ENCODE data around the gene ZNF132. TPM values are rescaled to one million over a fixed set of nuclear protein-coding genes. Genes with fewer than 3 reads are reported as not detected.

Gene ZNF132
- total RNA-seq, 1 experiment from 2014 or later, result not detected

DNA sequence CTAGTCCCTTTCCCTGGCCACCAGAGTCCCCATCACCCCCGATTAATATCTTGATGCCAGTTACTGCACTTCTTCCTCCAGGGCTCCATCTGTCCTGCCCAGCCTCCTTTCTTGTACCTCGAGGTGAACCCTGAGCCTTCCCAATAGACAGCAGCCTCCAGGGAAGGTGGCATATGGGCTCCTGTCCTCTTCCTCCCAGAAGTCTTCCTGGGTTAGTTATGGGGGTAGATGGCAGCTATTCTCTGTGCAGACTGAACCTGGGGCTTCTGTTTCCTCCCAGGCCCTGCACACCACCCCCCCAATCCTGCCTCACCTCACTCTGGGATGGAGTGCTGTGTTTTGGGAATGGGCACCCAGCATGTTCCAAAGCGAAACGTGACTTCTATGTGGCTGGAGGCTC is 41.9 kb downstream of the ZNF132 start:
- Histone ChIP-seq H4K20me1 (ENCODE audit: insufficient read depth) (peaks cover 11% of the 10 kb centered on the region; the same call in 1 of the 2 replicates), H3K36me3 (ENCODE audit: control insufficient read depth in 1 of 2, insufficient read depth in 2 of 2, low read length in 2 of 2) (peaks cover 7 to 22% of the 10 kb centered on the region in 2 experiments; a peak in 3 of 4 replicates), H3K4me3 (replicated peaks in 1 of 2; ENCODE audit: low read depth in 1 of 2, low read length in 2 of 2) (no peak overlapping the region), H3K9ac (ENCODE audit: low read length) (no peak overlapping the region), H3K79me2 (ENCODE audit: insufficient read depth, low read length) (peaks cover 19% of the 10 kb centered on the region), H3K27me3 (ENCODE audit: insufficient read depth, low read length) (no peaks in the 10 kb centered on the region), H3K4me1 (ENCODE audit: control insufficient read depth in 1 of 2, insufficient read depth in 2 of 2, low read length in 2 of 2) (peaks cover 29 to 45% of the 10 kb centered on the region in 2 experiments), H2AFZ (ENCODE audit: low read depth, low read length, poor library complexity, severe bottlenecking) (no peak overlapping the region), H3K27ac (ENCODE audit: low read depth, low read length) (no peak overlapping the region), H3K4me2 (ENCODE audit: low read length) (no peak overlapping the region), H3K9me2 (ENCODE audit: insufficient read depth) (no peaks in the 10 kb centered on the region), H3K9me3 (ENCODE audit: control insufficient read depth in 1 of 2, insufficient read depth in 1 of 2, low read depth in 1 of 2, low read length in 2 of 2) (no peaks in the 10 kb centered on the region)
- POLR2A ChIA-PET, result no interaction called here
- DNase-seq (ENCODE audit: low read depth, low spot score), result no peak
- BruUV-seq (replicated peaks), result no TSS peak
- RAD21 ChIA-PET (ENCODE audit: low non-redundant PET in 1 of 2, low total read pairs in 2 of 2, uncharacterized antibody in 2 of 2, unreplicated experiment in 2 of 2), result no interaction called here
- intact Hi-C loops (cut with micrococcal nuclease), result no loop called here
- CTCF ChIA-PET, result no interaction called here
- no peak for TF ChIP-seq CEBPB (IDR thresholded peaks at IDR 0.05; ENCODE audit: low read depth)
- no peak for TF ChIP-seq CBX3 (IDR thresholded peaks at IDR 0.05; ENCODE audit: low read depth)
- TF ChIP-seq POLR2AphosphoS5 (IDR thresholded peaks at IDR 0.05; ENCODE audit: low read depth, low read length), result no peak
- no peak for TF ChIP-seq JUND (IDR thresholded peaks at IDR 0.05)
- TF ChIP-seq ELF1 (IDR thresholded peaks at IDR 0.05; ENCODE audit: borderline replicate concordance, low read depth), result no peak
- no peak for TF ChIP-seq EGR1 (IDR thresholded peaks at IDR 0.05; ENCODE audit: low read depth)
- TF ChIP-seq, protein P1, sequence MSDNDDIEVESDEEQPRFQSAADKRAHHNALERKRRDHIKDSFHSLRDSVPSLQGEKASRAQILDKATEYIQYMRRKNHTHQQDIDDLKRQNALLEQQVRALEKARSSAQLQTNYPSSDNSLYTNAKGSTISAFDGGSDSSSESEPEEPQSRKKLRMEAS (IDR thresholded peaks at IDR 0.05), result no peak
- TF ChIP-seq ATF3 (IDR thresholded peaks at IDR 0.05), result no peak
- TF ChIP-seq POLR2A (IDR thresholded peaks at IDR 0.05; ENCODE audit: borderline replicate concordance, extremely low read depth, insufficient read depth, insufficient read length), result no peak
- no peak for TF ChIP-seq EZH2 (IDR thresholded peaks at IDR 0.05)
- no peak for TF ChIP-seq RAD21 (IDR thresholded peaks at IDR 0.05; ENCODE audit: low read depth)
- TF ChIP-seq ZFX (IDR thresholded peaks at IDR 0.05), result no peak
- TF ChIP-seq EZH2phosphoT487 (IDR thresholded peaks at IDR 0.05; ENCODE audit: borderline replicate concordance), result no peak
- no peak for ATAC-seq

DNA sequence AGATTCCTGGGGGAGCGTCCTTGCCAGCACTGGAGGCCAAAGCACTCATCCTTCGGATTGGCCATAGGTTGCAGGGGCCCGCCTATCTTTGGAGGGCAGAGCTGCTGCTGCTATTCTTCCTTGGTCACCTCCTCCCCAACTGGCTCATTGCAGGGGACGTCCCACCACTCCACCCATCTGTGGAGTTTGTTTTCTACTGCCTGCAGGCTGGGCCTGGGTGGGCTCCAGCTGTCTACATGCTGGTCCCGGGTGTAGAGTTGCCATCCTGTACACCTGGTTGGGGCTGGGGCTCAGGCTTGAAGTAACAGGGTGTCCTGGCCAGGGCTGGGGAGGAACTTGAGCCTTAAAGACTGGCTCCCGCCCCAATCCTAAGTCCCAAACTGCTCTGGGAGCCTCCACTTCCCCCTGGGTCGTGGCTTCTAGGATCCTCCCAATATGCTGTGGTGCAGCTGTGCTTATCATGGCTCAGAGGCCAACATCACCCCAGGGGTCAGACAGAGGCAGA is 42.4 kb downstream of the ZNF132 start:
- RAD21 ChIA-PET (ENCODE audit: low non-redundant PET in 1 of 2, low total read pairs in 2 of 2, uncharacterized antibody in 2 of 2, unreplicated experiment in 2 of 2), result no interaction called here
- peaks cover 12 to 27% of the 10 kb centered on the region in 2 experiments; a peak in 3 of 4 replicates for H3K36me3 ChIP-seq (ENCODE audit: control insufficient read depth in 1 of 2, insufficient read depth in 2 of 2, low read length in 2 of 2)
- H4K20me1 ChIP-seq (ENCODE audit: insufficient read depth), result peaks cover 16% of the 10 kb centered on the region; the same call in 1 of the 2 replicates
- H2AFZ ChIP-seq (ENCODE audit: low read depth, low read length, poor library complexity, severe bottlenecking), result no peak overlapping the region
- no peak overlapping the region for H3K9ac ChIP-seq (ENCODE audit: low read length)
- no peaks in the 10 kb centered on the region for H3K9me3 ChIP-seq (ENCODE audit: control insufficient read depth in 1 of 2, insufficient read depth in 1 of 2, low read depth in 1 of 2, low read length in 2 of 2)
- no peaks in the 10 kb centered on the region for H3K27me3 ChIP-seq (ENCODE audit: insufficient read depth, low read length)
- no peak for DNase-seq (ENCODE audit: low read depth, low spot score)
- no peak for ATAC-seq
- H3K9me2 ChIP-seq (ENCODE audit: insufficient read depth), result no peaks in the 10 kb centered on the region
- no TSS peak for BruUV-seq (replicated peaks)
- no peak overlapping the region for H3K27ac ChIP-seq (ENCODE audit: low read depth, low read length)
- POLR2A ChIA-PET, result no interaction called here
- intact Hi-C loops (cut with micrococcal nuclease), result no loop called here
- CTCF ChIA-PET, result no interaction called here
- peaks cover 31 to 50% of the 10 kb centered on the region in 2 experiments for H3K4me1 ChIP-seq (ENCODE audit: control insufficient read depth in 1 of 2, insufficient read depth in 2 of 2, low read length in 2 of 2)
- H3K4me3 ChIP-seq (replicated peaks in 1 of 2; ENCODE audit: low read depth in 1 of 2, low read length in 2 of 2), result no peak overlapping the region
- no peak overlapping the region for H3K4me2 ChIP-seq (ENCODE audit: low read length)
- H3K79me2 ChIP-seq (ENCODE audit: insufficient read depth, low read length), result peaks cover 19% of the 10 kb centered on the region
- TF ChIP-seq YY1 (IDR thresholded peaks at IDR 0.05; ENCODE audit: extremely low read depth, insufficient replicate concordance, low read depth, low read length) (no peak), EGR1 (IDR thresholded peaks at IDR 0.05; ENCODE audit: low read depth) (no peak), POLR2AphosphoS5 (IDR thresholded peaks at IDR 0.05; ENCODE audit: low read depth, low read length) (no peak), SP1 (IDR thresholded peaks at IDR 0.05; ENCODE audit: low read depth) (no peak), ELF1 (IDR thresholded peaks at IDR 0.05; ENCODE audit: borderline replicate concordance, low read depth) (no peak), ZFX (IDR thresholded peaks at IDR 0.05) (no peak), ZBTB33 (IDR thresholded peaks at IDR 0.05; ENCODE audit: extremely low read depth, insufficient replicate concordance, low read length) (no peak), CEBPB (IDR thresholded peaks at IDR 0.05; ENCODE audit: low read depth) (no peak), CBX3 (IDR thresholded peaks at IDR 0.05; ENCODE audit: low read depth) (no peak)
- TF ChIP-seq, protein P2, sequence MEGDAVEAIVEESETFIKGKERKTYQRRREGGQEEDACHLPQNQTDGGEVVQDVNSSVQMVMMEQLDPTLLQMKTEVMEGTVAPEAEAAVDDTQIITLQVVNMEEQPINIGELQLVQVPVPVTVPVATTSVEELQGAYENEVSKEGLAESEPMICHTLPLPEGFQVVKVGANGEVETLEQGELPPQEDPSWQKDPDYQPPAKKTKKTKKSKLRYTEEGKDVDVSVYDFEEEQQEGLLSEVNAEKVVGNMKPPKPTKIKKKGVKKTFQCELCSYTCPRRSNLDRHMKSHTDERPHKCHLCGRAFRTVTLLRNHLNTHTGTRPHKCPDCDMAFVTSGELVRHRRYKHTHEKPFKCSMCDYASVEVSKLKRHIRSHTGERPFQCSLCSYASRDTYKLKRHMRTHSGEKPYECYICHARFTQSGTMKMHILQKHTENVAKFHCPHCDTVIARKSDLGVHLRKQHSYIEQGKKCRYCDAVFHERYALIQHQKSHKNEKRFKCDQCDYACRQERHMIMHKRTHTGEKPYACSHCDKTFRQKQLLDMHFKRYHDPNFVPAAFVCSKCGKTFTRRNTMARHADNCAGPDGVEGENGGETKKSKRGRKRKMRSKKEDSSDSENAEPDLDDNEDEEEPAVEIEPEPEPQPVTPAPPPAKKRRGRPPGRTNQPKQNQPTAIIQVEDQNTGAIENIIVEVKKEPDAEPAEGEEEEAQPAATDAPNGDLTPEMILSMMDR (IDR thresholded peaks at IDR 0.05 in 2 of 3, conservative IDR thresholded peaks at IDR 0.05 in 1 of 3; ENCODE audit: borderline replicate concordance in 1 of 3, insufficient read depth in 1 of 3, low read depth in 2 of 3, low read length in 2 of 3), result no peak

All from HCT116 (cell line).